HCT116 (cell line): Measurements from ENCODE around the gene BBLN.

Experiments
- ATF3 ChIP-seq: IDR thresholded peaks from 2 replicates; pipeline ENCODE4 v1.6.1; 2012
- CTCF ChIP-seq, 3 experiments: fragments of 200-600 bp in 1 of 3; sonication (generic) in 1 of 3; IDR thresholded peaks in 2 of 3; conservative IDR thresholded peaks in 1 of 3; 2 replicates each; pipeline ENCODE4 v1.5.1; 2012 to 2017; ENCODE audit warnings: low read depth in 2 of 3, low read length in 2 of 3, antibody characterized with exemption in 1 of 3, borderline replicate concordance in 1 of 3, control low read depth in 1 of 3, mild to moderate bottlenecking in 1 of 3, mixed read lengths in 1 of 3, mixed run types in 1 of 3, moderate library complexity in 1 of 3; ENCODE audit not compliant: insufficient read depth in 1 of 3
- POLR2A ChIP-seq: IDR thresholded peaks from 2 replicates; pipeline ENCODE4 v1.7.0; 2011; ENCODE audit warnings: borderline replicate concordance; ENCODE audit not compliant: insufficient read depth, insufficient read length; ENCODE audit errors: extremely low read depth
- SIN3A ChIP-seq: IDR thresholded peaks from 2 replicates; pipeline ENCODE4 v1.6.1; 2012; ENCODE audit warnings: low read depth

GRCh38 chr9:128127990-128128835 is 31.9 kb upstream of the BBLN start:
- TF ChIP-seq SIN3A (no peak), CTCF (IDR thresholded peaks at IDR 0.05 in 2 of 3, conservative IDR thresholded peaks at IDR 0.05 in 1 of 3; ENCODE audit: borderline replicate concordance in 1 of 3, insufficient read depth in 1 of 3, low read depth in 2 of 3, low read length in 2 of 3) (no peak), POLR2A (no peak), ATF3 (no peak)
